NCI-H1417 treated with DMSO at 0.1 percent for 48 hours (cell line): Measurements from ENCODE around the gene RPS19BP1.
A peak's percentile ranks its signal among the peaks of the same experiment; 100 is the strongest.
"Not testable (repeated sequence)": the region's sequence is repeated elsewhere in the genome, so short reads cannot be mapped to it uniquely, and the experiment has no call there.

Experiments
- DNase-seq: peaks from one replicate; lab custom pipeline; 2025; lab: John Stamatoyannopoulos, UW

Gene RPS19BP1

DNA sequence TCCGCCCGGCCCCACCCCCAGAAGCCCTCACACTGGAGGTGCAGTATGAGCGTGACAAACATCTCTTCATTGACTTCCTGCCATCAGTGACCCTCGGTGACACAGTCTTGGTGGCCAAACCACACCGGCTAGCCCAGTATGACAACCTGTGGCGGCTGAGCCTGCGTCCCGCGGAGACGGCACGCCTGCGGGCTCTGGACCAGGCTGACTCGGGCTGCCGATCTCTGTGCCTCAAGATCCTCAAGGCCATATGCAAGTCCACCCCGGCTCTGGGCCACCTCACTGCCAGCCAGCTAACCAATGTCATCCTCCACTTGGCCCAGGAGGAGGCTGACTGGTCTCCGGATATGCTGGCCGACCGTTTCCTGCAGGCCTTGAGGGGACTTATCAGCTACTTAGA lies 18.8 kb downstream of the RPS19BP1 start:
- no peak for DNase-seq

DNA sequence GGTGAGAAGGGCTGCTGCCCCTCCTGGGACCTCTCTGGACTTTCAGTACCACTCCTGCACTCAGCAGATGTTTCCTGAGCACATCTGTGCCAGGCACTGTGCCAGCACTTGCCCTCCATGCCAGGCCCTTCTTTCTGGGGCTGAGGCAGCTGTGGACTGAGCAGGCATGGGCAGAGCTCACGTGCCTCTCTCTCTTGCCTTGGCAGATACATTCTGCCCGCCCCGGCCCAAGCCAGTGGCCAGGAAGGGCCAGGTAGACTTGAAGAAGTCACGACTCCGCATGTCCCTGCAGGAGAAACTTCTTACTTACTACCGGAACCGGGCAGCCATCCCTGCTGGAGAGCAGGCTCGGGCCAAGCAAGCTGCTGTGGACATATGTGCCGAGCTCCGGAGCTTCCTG lies 20.5 kb downstream of the RPS19BP1 start:
- no peak for DNase-seq

DNA sequence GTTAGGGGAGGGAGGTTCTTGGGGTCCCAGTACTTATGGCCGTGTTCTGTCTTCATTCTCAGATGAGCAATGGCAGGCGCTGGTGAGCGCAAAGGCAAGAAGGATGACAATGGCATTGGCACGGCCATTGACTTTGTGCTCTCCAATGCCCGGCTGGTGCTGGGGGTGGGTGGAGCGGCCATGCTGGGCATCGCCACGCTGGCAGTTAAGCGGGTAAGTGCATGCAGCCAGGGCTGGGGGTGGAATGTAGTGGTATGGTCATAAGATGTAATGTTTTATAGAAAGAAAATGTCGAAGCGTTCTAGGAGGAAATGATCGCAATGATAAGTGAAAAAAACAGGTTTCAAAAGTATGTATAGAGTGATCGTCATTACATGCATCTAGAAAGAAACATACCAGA lies 21.3 kb downstream of the RPS19BP1 start:
- no peak for DNase-seq

DNA sequence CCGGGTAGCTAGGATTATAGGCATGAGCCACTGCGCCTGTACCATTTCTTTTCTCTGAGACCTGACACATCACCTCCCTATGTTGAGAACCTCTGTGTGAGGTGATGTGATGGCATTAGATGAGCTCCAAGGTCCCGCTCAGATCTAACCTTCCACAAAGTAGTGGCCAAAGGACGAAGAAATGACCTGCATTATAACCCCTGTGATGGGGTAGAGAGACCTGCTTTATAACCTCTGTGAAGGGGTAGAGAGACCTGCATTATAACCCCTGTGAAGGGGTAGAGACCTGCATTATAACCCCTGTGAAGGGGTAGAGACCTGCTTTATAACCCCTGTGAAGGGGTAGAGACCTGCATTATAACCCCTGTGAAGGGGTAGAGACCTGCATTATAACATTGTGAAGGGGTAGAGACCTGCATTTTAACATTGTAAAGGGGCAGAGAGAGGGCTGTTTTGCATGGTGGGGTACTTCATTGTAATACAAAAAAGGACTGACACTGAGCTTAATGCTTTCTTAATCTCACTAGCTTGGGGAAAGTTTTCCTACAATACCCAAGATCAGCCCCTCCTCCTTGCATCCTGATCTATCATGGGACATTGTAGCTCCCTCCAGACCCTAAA lies 21.9 kb downstream of the RPS19BP1 start:
- no peak for DNase-seq

DNA sequence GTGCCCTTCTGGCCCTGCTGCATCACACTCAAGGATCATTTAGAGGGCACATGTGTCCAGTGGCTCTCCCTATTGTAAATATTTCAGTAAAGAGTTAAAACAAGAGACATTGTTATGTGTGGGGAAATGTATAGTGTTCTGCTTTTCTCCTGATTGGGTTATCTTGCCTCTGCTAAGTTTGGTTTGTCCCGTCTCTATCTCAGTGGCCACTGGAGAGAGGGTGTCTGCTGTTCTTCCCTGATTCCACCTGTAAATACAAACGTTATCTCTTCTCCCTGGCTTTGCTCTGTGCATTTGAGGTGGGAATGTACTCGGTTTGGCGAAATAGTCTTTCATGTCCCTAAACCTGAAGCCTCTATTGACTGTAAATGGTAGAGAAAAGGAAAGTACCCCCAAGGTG lies 24.2 kb downstream of the RPS19BP1 start:
- DNase-seq = no peak

DNA sequence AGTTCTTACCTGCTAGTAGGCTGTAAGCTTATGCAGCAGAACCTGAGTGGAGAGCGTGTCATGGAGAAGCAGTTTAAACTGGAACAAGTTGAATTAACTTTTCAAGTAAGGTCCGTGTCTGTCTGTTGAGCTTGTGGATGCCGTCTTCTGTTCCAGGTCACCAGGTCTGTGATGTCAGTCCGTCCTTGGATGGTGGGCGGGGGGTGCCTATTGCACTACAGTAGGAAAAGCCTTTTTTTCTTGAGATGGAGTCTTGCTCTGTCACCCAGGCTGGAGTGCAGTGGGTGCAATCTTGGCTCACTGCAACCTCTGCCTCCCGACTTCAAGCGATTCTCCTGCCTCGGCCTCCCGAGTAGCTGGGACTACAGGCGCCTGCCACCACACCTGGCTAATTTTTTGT lies 25.5 kb downstream of the RPS19BP1 start:
- DNase-seq = not testable (repeated sequence)

DNA sequence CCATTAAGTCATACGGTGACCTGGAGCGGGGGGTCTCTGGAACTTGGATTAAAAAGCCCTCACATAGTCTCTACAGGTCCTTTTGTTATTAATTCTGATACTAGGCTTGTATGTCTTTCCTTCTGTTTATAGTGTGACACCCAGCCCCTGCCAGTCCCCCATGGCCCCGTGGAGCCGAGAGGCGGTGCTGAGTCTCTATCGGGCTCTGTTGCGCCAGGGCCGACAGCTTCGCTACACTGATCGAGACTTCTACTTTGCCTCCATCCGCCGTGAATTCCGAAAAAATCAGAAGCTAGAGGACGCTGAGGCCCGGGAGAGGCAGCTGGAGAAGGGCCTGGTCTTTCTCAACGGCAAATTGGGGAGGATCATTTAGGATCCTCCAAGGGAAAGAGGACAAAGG lies 28.5 kb downstream of the RPS19BP1 start:
- no peak for DNase-seq

DNA sequence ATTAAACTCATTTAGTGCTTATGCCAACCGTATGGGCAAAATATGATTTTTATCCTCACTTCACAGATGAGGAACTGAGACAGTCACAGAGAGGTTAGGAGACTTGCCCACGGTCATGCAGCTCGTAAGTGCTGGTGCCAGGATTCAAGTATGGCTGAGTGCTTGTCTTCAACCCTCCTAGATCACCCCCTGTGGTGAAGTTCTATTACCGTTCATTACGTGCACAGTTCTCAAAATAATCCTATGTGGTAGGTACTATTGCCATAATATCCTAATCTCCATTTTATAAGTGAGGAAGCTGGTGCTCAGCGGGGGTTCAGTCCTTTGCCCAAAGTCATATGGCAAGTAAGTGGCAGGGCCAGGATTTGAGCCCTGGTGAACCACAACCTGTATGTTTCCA lies 28.9 kb downstream of the RPS19BP1 start:
- DNase-seq = no peak

DNA sequence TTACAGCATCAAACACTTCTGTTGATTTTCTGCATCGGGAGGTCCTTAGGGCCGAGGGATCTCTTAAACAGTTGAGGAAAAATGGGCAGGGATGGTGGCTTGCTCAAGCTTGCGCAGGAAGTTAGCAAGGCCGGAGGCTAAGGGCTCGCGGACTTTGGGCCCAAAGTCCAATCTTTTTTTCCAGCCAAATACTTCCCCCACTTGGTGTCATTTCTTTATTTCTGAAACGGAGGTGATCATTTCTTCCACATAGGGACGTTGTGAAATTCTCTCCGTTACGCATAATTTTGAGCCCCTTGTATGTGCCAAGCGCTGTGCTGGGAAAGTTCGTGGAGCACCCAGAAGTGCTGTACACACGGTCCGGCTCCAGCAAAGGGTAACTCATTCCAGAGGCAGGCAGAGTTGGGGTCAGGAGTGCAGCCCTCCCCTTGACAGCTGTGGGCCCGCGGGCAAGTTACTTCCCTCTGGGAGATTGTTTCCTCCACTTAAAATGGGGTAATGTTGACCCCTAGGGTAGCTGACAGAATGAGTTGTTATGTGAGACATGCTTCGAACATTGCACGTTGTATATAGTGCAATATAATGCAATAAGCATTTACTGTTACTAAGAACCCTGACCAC lies 29.6 kb downstream of the RPS19BP1 start:
- no peak for DNase-seq

DNA sequence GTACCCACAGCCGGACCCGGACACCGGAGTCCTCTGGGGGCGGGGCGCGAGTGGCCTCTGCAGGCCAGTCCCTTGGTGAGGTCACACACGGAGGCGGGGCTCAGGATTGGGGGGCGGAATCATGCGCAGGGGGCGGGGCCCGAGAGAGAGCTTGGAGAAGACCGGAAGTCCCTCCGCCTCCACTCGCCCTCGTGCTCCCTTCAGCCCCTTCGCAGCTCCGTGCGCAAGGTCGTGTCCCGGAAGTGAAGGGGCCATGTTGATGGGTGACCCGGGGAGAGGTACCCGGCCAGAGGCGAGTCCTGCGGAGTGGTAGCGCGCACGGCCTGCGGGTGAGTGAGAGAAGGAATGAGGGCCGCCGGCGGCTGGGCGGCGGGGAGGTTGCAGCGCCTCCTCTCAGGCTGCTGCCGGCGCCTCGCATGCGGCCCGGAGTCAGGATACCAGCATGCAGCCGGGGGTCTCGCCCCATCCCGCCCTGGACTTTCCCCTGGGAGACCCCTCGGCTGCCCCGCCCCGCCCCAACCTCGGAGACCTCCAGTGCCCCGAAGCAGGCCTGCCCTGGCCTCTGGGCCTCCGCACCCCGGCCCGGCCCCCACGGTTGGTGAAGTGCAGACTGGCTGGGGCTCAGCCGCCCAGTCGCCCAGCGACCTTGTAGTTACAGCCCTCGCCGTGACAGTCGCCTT lies 30.3 kb downstream of the RPS19BP1 start, which contains the start of gene MIEF1:
TSS of gene MIEF1 (plus strand) at position 182 of the 680 bp plus-strand sequence. CDS start 9,005 bp downstream, outside the sequence.
- DNase-seq = peak; percentile 43

DNA sequence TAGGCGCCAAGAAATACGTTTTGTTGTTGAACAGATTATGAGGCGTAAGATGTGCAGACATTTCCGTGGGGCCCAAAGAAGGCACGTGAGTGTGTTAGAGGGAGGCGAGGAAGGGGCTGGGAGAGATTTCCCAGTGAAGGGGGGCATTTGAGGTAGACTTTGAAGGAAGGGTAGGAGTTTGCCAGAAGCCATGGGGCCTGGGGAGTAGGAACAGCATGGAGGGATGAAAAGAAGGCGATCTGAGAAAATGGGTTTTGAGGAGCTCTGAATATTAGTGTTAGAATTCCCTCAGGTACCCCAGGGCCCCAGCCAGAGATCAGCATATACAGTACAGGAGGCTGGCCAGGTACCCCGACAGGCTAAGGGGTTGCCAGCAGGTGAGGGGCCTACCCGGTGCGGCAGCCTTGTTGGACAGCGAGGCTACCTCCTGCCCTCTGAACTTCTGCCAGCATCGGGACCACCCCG lies 30.9 kb downstream of the RPS19BP1 start:
- no peak for DNase-seq

DNA sequence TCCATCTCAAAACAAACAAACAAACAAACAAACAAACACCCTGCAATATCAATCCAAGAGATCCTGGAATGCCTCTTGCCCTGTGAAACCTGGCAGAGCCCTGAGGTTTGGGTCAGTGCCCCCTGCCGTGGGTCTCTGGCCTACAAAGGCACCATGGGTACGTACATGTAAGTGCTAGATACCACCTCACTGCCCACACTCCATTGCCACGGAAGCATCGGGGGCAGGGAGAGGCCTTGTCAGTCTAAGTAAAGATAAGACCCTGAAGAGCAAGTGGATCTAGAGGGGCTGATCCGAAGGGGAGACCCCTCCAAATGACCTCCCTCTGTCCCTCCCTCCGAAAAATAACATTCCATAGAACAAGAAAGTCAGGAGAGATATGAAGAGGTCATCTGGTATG lies 32.4 kb downstream of the RPS19BP1 start:
- no peak for DNase-seq

DNA sequence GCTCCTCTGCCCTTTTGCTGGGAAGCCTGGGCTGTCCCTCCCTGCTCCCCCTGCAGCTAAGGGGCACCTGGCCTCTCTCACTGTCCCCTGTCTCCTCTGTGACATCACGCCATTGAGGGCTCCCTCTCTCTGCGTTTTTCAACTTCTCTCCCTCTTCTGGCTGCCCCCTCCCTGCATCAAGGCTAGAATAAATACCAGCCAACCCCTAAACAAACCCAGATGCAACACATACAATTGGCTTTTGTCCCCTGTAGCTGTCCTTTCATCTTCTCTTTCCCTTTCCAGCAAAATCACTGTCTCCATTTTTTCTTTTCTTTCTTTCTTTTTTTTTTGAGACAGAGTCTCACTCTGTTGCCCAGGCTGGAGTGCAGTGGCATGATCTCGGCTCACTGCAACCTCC lies 33.7 kb downstream of the RPS19BP1 start:
- DNase-seq = no peak

DNA sequence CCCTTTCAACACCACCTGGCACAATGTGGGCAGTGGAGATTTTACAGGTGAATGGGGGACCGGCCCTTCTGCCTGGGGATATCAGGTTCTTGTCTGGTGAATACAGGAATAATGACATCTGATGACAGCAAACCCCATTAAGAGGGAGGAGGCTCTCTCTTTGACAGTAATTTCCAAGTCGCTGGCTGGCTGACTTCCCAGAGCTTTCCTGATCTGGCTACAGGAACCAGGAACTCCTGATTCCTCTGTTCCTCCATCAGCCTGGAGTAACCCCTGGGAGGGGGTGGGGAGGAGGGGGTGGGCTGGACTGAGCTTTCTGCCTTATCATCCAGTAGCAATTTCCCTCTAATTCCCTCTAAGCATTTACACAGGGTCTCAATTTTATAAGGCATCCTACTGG lies 34.2 kb downstream of the RPS19BP1 start:
- DNase-seq = no peak

DNA sequence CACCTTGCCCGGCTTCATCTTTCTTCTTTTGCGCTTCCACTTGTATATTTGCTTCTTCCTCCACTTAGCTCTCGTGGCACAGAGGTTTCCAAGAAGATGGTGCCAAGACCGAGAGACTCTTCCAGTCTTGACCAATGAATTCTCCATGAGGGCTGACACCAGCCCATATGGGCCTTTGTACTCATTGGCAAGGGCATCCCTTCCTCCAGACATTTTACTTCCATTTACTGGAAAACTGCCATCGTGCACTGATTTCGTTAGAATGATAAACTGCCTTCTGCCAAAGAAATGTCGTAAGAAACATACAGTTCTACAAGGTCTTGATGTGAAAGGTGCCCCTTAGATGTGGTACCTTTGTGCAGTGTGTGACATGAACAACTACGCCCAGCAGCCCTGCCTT lies 35.1 kb downstream of the RPS19BP1 start:
- DNase-seq = no peak

DNA sequence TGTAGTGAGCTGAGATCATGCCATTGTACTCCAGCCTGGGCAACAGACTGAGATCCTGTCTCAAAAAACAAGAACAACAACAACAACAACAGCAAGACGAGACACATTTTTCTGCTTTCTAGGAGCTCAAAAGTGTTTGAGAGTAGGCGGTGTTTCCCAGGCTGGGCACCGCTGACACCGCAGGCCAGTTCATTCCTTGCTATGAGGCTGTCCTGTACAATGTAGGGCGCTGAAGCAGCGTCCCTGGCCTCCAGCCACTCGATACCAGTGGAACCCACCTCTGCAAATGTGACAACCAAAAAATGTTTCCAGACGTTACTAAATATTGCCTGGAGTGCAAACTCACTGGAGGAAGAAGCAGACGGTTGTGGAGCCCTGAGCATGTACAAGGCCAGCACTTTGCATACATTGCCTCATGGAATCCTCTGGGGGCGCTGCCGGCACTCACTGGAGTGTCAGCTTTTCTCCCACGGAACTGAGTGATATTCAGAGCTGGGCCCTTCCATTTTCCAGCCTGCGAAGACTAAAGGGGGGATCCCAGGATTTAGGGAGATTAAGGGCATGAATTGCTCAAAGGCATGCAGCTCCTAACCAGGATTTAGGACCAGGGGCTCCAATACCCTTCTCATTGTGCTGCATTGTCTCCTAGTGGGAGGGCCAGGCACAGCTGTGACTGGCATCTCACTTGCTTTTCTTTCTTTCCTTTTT lies 36.3 kb downstream of the RPS19BP1 start:
- no peak for DNase-seq

DNA sequence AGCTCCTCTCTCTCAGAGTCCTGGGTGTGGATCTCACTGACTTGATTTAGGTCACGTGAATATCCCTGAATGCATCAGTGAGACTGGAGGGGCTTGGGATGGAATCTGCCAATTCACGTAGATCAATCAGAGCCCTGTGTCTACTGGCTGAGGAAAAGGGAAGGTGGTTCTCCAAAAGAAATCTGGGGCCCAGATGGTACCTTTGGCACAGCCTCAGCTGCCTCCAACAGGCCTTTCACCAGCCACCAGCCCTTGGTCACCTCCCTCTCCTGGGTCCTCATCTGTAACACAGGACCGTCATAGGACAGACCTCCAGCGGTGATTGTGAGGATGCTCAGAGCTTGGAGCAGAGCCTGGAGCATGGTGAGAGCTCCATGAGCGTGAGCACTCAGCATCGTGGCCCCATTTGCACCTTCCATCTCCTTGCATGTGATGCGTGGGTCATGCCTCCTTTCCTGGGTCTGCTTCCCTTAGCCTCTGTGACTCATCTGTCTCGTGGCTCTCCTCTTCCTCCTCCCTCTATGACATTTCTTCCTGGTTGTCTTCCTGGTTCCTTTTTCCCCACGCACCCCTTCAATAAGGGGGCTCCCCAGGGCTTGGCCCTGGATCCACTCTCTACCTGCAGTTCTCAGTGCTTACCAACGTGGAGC lies 38.0 kb downstream of the RPS19BP1 start:
- DNase-seq = no peak

DNA sequence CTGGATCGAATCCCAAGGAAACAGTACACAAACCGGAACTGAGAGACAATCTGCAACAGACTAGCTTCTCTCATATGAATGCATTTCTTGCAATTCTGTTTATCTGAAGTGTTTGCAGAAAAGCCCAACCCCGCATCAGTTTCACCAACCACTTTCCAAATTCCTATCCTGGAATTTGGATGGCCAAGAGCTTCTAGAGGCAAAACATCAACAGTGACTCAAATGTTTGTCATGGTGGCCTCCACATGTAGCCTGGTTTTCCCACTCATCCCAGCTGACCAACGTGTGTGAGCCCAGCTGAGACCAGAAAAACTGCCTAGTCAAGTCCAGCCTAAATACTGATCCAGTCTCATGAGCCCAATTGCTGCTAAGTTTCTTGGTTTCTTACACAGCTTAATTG lies 38.8 kb downstream of the RPS19BP1 start:
- no peak for DNase-seq

DNA sequence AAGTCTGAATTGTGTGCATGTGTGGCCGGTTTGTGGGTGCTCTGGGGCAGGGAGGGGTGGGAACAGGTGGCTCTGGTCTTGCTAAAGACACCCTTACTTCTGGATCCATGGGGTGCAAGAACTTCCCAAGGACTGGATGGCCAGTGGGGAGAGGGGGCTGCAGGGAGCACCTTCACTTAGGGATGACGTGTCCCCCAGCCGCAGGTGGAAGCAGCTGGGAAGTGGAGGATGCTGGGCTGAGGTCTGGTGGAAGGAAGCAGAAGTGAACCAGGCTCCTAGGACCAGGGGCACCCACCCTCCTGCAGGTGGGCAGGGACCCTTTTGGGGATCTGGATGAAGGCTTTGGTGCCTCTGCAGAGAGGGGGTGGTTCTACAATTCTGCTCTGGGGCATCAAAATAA lies 40.4 kb downstream of the RPS19BP1 start:
- no peak for DNase-seq

DNA sequence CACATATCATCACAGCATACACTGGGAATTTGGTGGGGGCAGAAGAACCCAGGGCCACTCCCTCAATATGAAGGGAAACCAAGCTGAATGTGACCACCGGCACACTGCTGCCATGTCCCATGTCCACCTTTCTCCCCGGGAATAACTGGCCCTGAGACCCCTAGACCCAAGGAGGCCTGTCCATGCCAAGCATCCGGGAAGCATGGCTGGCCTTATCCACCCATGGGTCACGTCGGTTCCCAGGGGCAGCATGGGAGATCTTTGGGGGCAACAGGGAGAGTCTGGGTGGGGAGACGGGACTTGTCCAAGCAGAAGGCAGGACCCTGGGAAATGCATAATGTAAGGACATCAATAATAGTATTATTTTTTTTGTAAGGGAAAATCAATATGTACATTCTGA lies 40.9 kb downstream of the RPS19BP1 start:
- DNase-seq = no peak

DNA sequence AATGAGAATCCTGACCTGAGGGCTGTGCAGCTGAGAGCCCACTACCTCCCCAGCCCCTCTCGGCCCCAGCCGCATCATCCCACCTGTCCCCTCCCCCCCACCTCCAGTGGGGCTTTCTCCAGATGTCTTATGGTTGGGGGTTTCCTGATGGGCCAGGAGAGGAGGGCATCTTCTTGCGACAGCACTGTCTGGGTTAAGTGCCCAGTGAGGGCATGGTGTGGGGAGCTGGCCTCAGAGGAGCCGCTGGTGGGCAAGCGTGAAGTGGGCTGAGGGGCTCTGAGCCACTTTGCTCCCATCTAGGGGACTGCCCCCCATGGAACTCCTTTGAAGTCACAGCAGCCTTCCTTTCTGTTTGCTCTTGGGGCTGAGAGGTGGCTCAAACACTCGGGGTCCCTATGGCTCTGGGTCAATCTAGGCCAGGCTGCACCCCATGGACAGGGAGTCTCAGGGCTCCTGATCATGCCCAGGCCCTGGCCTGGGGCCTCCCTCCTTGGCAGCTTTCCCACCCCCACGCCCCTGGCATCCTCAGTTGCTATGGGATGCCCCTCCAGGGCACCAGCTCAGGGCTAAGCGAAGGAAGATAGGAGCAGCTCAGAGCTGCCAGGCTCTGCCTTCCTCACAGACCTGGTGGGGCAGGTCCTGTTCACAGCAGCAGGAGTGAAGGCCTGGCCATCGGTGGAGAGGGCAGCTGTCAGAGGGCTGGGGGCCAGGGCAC lies 41.4 kb downstream of the RPS19BP1 start:
- DNase-seq = no peak
